Epidermal melanocyte (primary cell): ENCODE data around the gene LILRA6.

Source experiments
- DNase-seq: peaks from one replicate; pipeline ENCODE4 v3.0.0; 2011; ENCODE audit warnings: low spot score; ENCODE audit not compliant: insufficient read length

The LILRA6 gene

DNA sequence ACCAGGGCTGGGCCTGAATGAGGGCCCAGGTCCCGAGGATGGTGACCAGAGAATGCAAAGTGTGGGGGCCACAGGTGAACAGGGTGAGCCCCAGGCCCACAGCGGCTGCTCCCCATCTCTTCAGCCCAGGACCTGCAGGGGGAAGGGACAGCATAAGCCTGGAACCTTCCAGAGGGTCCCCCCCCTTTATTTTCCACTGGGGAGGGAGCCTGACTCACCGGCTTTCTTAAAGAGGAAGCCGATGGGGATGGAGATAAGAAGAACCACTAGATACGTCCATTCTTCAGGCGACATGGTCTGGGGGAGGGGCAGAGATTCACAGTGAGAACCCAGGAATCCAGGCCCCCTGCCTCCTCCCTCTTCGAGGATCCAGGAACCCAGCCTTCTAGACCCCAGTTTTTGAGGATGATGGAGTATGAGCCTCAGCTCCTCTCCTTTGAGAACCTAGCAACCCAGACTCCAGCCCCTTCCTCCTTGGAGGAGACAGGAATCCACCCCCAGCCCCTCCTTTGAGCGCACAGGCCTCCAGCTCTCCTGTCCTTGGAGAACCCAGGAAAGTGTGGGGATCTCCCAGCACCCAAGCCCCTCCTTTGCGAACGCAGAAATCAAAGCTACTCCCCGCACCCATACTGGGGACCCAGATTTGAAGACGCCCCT, 54.2 kb downstream of the LILRA6 start:
- no peak for DNase-seq

DNA sequence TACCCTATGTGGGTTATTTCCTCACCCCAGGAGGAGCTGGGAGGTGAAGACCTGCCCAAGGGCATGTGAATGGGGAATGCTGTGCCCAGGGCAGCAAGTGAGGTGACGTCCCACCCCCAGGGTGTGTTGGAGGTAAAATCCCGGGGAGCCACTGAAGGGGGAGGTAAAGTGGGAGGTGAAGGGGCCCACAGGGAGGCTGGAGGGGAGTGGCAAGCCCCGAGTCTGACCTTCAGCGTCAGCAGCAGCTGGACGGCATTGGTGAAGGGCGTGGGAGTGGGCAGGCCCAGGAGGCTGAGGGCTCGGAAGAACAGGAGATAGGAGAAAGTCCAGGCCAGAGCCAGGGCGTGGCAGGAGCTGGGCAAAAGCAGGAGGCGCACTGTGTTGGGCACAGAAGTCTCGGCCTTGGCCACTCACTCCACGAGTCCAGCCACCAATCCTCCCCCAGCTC, 55.6 kb downstream of the LILRA6 start:
- DNase-seq, result no peak
